ENCODE data around the gene MYO1A. TPM values are rescaled to one million over a fixed set of nuclear protein-coding genes. Genes with fewer than 3 reads are reported as not detected.
A peak's percentile ranks its signal among the peaks of the same experiment; 100 is the strongest.

Gene MYO1A
- total RNA-seq, 1 experiment from 2014 or later, result 0.26 TPM

DNA sequence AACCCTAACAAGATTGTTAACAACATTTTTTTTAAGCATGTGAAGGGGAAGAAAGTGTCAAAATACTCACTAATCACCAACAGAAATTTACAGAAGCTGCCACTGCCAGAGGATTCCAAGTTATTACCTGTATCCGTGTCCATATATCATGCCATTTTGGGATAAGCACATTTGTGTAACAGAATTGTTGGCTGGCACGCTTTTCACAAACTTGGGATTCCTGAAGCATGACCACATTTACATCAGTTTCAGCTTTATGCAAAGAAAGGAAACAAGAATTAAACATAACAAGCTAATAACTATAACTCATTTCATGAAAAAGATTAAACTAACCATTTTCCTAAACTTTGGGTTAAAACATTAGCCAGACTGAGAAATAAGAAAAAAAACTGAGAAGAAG is 22.7 kb upstream of the MYO1A start:
- Histone ChIP-seq H3K9ac (ENCODE audit: extremely low read depth, insufficient read length, low read length) (no peak overlapping the region), H3T11ph (ENCODE audit: low read length) (no peak overlapping the region), H3K56ac (ENCODE audit: insufficient read length, low read depth, low read length) (no peak overlapping the region), H4K8ac (replicated peaks; ENCODE audit: insufficient read length, low read depth, low read length) (no peak overlapping the region), H4K5ac (ENCODE audit: insufficient read length, low read depth, low read length) (no peak overlapping the region), H2AK5ac (ENCODE audit: insufficient read length, low read length) (no peak overlapping the region), H3K27ac (ENCODE audit: insufficient read length, low read depth, low read length) (no peak overlapping the region), H2BK120ac (ENCODE audit: low read depth, low read length, poor library complexity, severe bottlenecking) (no peak overlapping the region), H2AFZ (ENCODE audit: low read length) (no peak overlapping the region), H2BK12ac (ENCODE audit: insufficient read length, low read depth, low read length) (no peak overlapping the region), H2BK15ac (ENCODE audit: low read depth, low read length) (no peak overlapping the region), H4K20me1 (ENCODE audit: control insufficient read depth, insufficient read depth, insufficient read length) (no peaks in the 10 kb centered on the region), H3K79me2 (ENCODE audit: insufficient read depth, low read length) (no peaks in the 10 kb centered on the region), H3K9me3 (ENCODE audit: control insufficient read depth, low read depth, low read length) (no peaks in the 10 kb centered on the region), H2BK5ac (ENCODE audit: insufficient read length, low read length) (no peak overlapping the region), H3K4me1 (ENCODE audit: insufficient read depth, low read length) (no peaks in the 10 kb centered on the region), H4K91ac (ENCODE audit: insufficient read length, low read depth, low read length) (no peak overlapping the region), H3K23me2 (ENCODE audit: insufficient read length, low read depth, low read length, poor library complexity, severe bottlenecking) (no peaks in the 10 kb centered on the region), H3K79me1 (ENCODE audit: insufficient read depth, low read depth, low read length, poor library complexity, severe bottlenecking) (no peaks in the 10 kb centered on the region), H3K14ac (ENCODE audit: insufficient read depth, low read length) (no peak overlapping the region), H3K18ac (ENCODE audit: insufficient read length, low read depth, low read length) (no peak overlapping the region), H3K27me3 (ENCODE audit: insufficient read depth, low read length) (no peaks in the 10 kb centered on the region), H2BK20ac (ENCODE audit: low read depth, low read length, poor library complexity, severe bottlenecking) (no peak overlapping the region), H3K23ac (ENCODE audit: insufficient read length, low read depth, low read length) (no peak overlapping the region), H3K4ac (ENCODE audit: low read depth, low read length) (no peak overlapping the region), H3K4me2 (ENCODE audit: insufficient read depth, insufficient read length, low read length) (no peak overlapping the region)
- Mint-ChIP-seq H3K9me3 (peaks cover 0 to 2% of the 10 kb centered on the region in 2 experiments; a peak in 1 of 5 replicates), H3K36me3 (ENCODE audit: insufficient read depth in 1 of 3, low read depth in 3 of 3) (peaks cover 22 to 63% (median 62%) of the 10 kb centered on the region in 3 experiments; a peak in 6 of 7 replicates), H3K27me3 (ENCODE audit: low read depth) (no peaks in the 10 kb centered on the region), H3K4me1 (peaks cover 4 to 10% of the 10 kb centered on the region in 2 experiments), H3K27ac (peak overlapping the region in 1 of 3 experiments; percentile 6; a peak in 1 of 7 replicates), H3K4me3 (no peak overlapping the region)
- TF ChIP-seq, protein P1, sequence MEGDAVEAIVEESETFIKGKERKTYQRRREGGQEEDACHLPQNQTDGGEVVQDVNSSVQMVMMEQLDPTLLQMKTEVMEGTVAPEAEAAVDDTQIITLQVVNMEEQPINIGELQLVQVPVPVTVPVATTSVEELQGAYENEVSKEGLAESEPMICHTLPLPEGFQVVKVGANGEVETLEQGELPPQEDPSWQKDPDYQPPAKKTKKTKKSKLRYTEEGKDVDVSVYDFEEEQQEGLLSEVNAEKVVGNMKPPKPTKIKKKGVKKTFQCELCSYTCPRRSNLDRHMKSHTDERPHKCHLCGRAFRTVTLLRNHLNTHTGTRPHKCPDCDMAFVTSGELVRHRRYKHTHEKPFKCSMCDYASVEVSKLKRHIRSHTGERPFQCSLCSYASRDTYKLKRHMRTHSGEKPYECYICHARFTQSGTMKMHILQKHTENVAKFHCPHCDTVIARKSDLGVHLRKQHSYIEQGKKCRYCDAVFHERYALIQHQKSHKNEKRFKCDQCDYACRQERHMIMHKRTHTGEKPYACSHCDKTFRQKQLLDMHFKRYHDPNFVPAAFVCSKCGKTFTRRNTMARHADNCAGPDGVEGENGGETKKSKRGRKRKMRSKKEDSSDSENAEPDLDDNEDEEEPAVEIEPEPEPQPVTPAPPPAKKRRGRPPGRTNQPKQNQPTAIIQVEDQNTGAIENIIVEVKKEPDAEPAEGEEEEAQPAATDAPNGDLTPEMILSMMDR (conservative IDR thresholded peaks at IDR 0.05), result no peak
- WGBS (ENCODE audit: extremely low coverage, insufficient read length, low lambda C conversion rate), result no CpG with 5 or more reads among the region's 2 CpGs
- no peak for DNase-seq

Measured in H9 (cell line).